Ramos (cell line): Measurements from ENCODE around the gene AKT2.

ENCODE experiments used
- in situ Hi-C: fragments of 300-500 bp; cut with MboI; formaldehyde crosslinking; loops from one replicate; pipeline ENCODE4 v1.14.3; 2022; ENCODE audit warnings: low sequenced_read_pairs; ENCODE audit not compliant: unreplicated experiment

Gene AKT2

GRCh38 chr19:40302224-40303011 lies 17.3 kb upstream of the AKT2 start:
- in situ Hi-C loops, result no loop called here

- in situ Hi-C loops, result no loop called here
Measured at GRCh38 chr19:40300668-40301067, 15.5 kb upstream of the AKT2 start.

DNA sequence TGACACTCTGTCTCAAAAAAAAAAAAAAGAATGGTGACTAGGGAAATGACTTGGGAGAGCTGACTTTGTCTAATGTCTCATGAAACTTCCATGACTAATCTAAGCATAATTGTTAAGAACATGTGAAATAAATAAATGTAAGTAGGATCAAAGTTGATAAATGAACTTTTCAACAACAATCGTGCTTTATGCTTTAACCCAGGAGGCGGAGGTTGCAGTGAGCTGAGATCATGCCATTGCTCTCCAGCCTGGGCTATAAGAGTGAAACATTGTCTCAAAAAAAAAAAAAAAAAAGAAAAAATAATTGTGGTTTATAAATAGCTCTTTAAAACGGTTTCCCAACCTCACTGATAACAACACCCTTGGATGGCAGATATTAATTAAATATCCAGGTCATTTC lies 12.9 kb upstream of the AKT2 start:
- in situ Hi-C loops, result no loop called here

DNA sequence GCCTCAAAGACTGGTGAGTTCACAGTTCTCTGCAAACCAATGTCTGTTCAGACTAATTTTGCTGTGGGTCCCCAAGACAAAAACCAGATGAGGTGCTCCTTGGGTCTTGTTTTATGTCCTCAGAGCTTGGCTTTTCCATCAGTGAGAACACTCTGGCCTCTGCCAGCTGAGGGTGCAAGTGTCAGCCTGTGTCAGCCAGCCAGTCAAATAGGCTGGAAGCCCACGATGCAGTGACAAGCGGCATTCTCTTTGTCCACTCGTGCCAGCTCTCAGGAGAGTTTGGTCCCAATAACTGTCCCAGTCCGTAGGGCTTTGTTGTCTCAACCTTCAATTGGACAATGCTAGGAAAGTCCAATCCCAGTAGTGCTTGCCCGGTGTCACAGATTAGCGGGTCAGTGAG lies 9.4 kb upstream of the AKT2 start:
- in situ Hi-C loops, result no loop called here

- in situ Hi-C loops, result loop anchor here (10.0 kb wide), 1 partner anchor 318 kb away; the partner anchor contains the start of gene LTBP4
Measured at GRCh38 chr19:40286971-40287421, 1.9 kb upstream of the AKT2 start.

- in situ Hi-C loops, result loop anchor here (10.0 kb wide), 1 partner anchor 318 kb away; the partner anchor contains the start of gene LTBP4
Measured at GRCh38 chr19:40286235-40286970, 1.3 kb upstream of the AKT2 start.

DNA sequence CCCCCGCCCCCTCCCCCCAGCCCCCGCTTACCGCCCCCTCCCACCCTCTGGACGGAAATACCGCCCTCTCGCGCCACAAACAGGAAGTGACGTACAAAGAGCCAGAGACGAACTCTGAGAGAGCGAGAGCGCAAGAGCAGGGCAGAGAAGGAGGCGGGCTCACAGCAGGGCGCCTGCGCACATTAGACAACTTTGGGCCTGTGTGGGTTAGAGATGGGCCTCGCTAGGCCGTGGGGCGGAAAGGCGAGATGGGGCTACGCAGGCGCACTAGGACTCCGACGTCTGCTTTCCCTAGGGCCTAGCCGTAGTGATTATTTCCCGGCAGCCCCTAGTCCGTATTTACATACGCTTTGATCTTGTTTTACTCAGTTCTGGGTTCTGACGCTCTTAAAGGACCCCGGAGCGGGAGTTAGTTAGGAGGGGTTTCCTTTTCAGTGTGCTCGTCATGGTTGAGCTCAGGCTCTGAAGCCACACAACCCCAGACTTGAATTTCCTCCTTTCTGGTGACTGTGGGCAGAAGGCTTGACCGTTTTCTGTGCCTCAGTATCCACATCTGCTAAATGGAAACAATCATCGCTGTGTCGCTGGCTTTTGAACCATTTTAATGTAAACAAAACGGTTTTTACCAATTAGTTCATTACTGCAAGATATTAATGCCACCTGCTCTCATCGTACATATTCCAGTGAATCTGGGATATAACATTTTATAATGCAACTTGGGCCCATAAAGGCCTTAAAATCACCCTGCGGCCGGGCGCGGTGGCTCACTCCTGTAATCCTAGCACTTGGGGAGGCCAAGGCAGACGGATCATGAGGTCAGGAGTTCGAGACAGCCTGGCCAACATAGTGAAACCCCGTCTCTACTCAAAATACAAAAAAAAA lies 449 bp upstream of the AKT2 start:
- in situ Hi-C loops, result loop anchor here (10.0 kb wide), 1 partner anchor 319 kb away; the partner anchor contains the start of gene LTBP4

DNA sequence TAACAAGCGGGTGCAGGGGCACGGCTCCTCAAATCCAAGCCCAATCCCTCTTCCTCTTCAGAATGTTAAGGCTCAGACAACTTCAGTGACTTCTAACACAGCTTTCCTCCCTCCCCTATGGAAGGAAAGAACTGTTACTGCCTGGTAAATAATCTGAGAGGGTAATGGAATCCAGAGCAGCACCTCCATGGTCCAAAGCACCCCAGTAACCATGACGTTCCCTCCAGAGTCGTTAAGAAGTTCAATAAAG lies 969 bp downstream of the AKT2 start:
- in situ Hi-C loops, result loop anchor here (10.0 kb wide), 1 partner anchor 321 kb away; the partner anchor contains the start of gene LTBP4

- in situ Hi-C loops, result loop anchor here (10.0 kb wide), 1 partner anchor 321 kb away; the partner anchor contains the start of gene LTBP4
Measured at GRCh38 chr19:40283414-40284250, 1.5 kb downstream of the AKT2 start.

DNA sequence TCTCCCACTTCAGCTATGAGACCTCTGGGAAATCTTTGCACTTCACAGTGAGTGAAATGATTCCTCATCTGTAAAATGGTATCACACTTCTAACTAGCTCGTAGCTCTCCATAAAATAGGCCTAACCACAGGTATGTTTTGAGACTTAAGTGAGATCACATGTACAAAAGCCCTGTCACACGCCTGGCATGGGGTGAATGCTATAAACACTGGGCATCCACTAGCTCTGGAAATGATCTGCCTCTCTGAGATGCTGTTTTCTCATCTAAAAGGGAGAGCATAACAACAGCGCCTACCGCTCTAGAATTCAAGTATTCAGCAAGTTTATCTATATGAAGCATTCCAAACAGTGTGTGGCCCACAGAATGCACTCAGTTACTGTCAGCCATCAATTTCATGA lies 2.2 kb downstream of the AKT2 start:
- in situ Hi-C loops, result loop anchor here (10.0 kb wide), 1 partner anchor 322 kb away; the partner anchor contains the start of gene LTBP4

DNA sequence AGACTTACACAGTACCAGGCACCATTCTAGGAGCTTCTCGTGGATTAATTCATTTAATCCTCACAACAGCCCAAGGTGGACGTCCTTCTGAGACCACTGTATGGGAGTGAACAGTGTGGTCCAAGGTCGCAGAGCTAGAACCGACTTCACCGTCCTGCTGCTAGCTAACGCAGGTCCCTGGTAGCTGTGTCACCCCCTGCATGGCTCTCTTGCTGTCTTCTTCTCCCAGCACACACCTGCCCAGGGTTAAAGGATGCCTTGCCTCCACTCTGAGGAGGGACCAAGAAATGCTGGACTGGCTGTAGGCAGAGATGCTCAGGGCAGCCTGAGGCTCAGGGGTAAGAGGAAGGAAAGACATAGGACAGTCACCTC lies 3.0 kb downstream of the AKT2 start:
- in situ Hi-C loops, result loop anchor here (10.0 kb wide), 1 partner anchor 323 kb away; the partner anchor contains the start of gene LTBP4

- in situ Hi-C loops, result loop anchor here (10.0 kb wide), 1 partner anchor 323 kb away; the partner anchor contains the start of gene LTBP4
Measured at GRCh38 chr19:40281381-40282208, 3.5 kb downstream of the AKT2 start.

DNA sequence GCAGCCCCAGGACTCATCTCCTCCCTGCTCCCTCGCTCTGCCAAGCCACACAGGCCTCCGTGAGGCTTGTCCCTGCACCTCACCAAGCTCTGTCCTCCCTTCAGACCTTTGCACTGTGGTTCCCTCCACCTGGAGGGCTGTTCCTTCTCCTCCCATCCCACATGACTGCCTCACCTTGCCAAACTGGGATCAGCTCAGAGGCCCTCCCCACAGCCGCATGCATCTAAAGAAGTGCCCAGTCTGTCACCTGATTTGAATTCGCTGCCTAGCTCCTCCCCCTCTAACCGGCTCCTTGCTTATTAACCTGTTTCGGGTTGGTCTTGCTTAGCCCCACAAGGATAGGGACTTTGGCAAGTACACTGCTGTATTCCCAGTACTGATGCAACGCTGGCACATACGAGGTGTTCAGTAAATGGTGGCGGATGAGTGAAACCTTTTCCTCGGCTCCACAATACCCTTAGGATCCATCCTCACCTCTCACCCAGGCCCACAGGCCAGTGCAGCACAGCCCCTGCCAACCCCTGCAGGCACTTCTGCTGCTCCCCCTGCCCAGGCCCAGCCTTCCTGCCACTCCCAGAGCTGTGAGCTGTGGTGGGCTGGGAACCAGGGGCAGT lies 4.4 kb downstream of the AKT2 start:
- in situ Hi-C loops, result loop anchor here (10.0 kb wide), 1 partner anchor 324 kb away; the partner anchor contains the start of gene LTBP4

- in situ Hi-C loops, result loop anchor here (10.0 kb wide), 1 partner anchor 325 kb away; the partner anchor contains the start of gene LTBP4
Measured at GRCh38 chr19:40279761-40280607, 5.2 kb downstream of the AKT2 start.

DNA sequence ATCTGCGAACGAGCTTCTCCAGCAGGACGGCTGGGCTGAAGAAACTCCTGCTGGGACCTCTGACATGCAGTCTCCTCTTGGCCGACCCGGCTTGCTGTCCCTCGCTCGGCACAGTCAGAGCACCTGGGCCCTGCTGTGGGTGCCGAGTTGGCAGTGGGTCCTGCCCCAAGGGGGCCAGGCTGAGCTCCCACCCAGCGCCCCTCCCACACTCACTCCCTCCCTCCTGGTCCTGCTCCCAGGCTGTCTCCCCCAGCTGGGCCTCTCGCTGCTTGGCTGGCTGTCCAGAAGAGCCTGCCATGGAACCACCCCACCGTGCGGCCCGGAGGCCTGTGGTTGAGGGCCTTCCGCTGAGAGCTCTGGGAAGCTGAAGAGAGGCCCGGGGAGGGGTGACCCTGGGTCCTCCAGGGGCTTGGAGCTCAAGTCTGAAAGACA lies 6.0 kb downstream of the AKT2 start:
- in situ Hi-C loops, result no loop called here

GRCh38 chr19:40278361-40279035 lies 6.6 kb downstream of the AKT2 start:
- in situ Hi-C loops, result no loop called here
